Measurements from ENCODE around the gene HOXB2.

DNA sequence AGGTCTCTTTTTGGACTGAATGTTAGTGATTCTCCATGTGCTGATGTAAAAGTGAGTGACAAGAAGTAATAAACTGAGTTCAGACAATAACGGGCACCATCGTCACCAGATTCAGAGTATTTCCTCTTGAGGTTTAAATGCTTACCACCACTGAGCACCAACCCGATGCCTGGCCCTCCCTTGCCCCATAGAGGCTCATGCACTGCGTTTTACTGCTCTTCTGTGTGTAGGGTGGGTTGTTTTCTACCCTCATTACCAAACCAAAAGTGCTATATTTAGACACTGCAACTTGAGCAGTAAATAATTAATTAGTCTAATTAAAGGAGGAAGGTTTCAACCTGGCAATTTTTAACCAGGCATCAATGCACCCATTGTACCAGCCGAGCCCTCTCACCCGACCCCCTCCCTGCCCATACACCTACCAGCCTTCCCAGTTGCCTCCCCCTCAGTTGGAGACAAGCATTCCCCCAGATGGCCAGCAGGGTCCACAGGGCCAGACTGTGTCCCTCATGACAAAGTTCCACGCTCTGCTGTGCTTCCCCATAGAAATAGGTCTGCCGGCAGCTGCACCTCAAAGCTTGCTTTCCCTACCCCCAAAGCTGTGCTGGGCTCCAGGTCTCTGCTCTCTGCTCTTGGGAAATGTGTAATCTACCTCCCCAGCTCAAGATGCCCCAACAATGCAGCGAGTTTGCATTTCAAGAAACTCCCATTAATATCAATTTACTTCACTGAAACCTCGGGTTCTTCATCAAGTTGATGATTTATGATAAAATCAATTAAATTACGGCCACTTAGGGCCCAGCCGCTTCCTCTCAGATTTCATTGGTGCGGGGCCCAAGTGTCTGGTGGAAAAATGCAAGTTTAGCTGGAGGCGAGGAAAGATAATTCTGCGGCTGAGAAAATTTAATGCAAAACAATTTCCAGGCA, 17.2 kb upstream of the HOXB2 start:
- TF ChIP-seq POLR2A (IDR thresholded peaks at IDR 0.05; ENCODE audit: low read depth, low read length), result no peak
- TF ChIP-seq TAF1 (IDR thresholded peaks at IDR 0.05; ENCODE audit: low read depth, low read length), result no peak
